ENCODE results near the gene MANEA.

Gene MANEA

GRCh38 chr6:95577304-95578105 lies at the start of gene MANEA:
MANEA (plus strand) TSS chr6:95577535; CDS start chr6:95586440, 8,905 bp downstream.
- in situ Hi-C loops (cut with MboI; ENCODE audit: low pct_unique_long_range_greater_than_20kb, low sequenced_read_pairs, unreplicated experiment) = no loop called here
- TF ChIP-seq CTCF (IDR thresholded peaks at IDR 0.05; ENCODE audit: extremely low read depth, insufficient read depth, missing control alignments) = no peak
- peak; percentile 84 for DNase-seq (ENCODE audit: low spot score)

GRCh38 chr6:95529762-95530161 lies 47.6 kb upstream of the MANEA start:
- TF ChIP-seq CTCF (IDR thresholded peaks at IDR 0.05; ENCODE audit: extremely low read depth, insufficient read depth, missing control alignments) = no peak
- no peak for DNase-seq (ENCODE audit: low spot score)
- in situ Hi-C loops (cut with MboI; ENCODE audit: low pct_unique_long_range_greater_than_20kb, low sequenced_read_pairs, unreplicated experiment) = no loop called here

- no peak for DNase-seq (ENCODE audit: low spot score)
- no peak for TF ChIP-seq CTCF (IDR thresholded peaks at IDR 0.05; ENCODE audit: extremely low read depth, insufficient read depth, missing control alignments)
- in situ Hi-C loops (cut with MboI; ENCODE audit: low pct_unique_long_range_greater_than_20kb, low sequenced_read_pairs, unreplicated experiment) = no loop called here
These were observed 47.0 kb upstream of the MANEA start for GRCh38 chr6:95530176-95530819.

GRCh38 chr6:95543798-95544197 lies 33.5 kb upstream of the MANEA start:
- in situ Hi-C loops (cut with MboI; ENCODE audit: low pct_unique_long_range_greater_than_20kb, low sequenced_read_pairs, unreplicated experiment) = no loop called here
- no peak for TF ChIP-seq CTCF (IDR thresholded peaks at IDR 0.05; ENCODE audit: extremely low read depth, insufficient read depth, missing control alignments)
- DNase-seq (ENCODE audit: low spot score) = no peak

- DNase-seq (ENCODE audit: low spot score) = no peak
- no peak for TF ChIP-seq CTCF (IDR thresholded peaks at IDR 0.05; ENCODE audit: extremely low read depth, insufficient read depth, missing control alignments)
- in situ Hi-C loops (cut with MboI; ENCODE audit: low pct_unique_long_range_greater_than_20kb, low sequenced_read_pairs, unreplicated experiment) = no loop called here
These were observed 32.7 kb upstream of the MANEA start for GRCh38 chr6:95544517-95545225.

GRCh38 chr6:95545226-95545625 lies 32.1 kb upstream of the MANEA start:
- in situ Hi-C loops (cut with MboI; ENCODE audit: low pct_unique_long_range_greater_than_20kb, low sequenced_read_pairs, unreplicated experiment) = no loop called here
- TF ChIP-seq CTCF (IDR thresholded peaks at IDR 0.05; ENCODE audit: extremely low read depth, insufficient read depth, missing control alignments) = no peak
- DNase-seq (ENCODE audit: low spot score) = no peak

Data from GM13977 (cell line).